Stimulated activated CD4-positive, alpha-beta T cell treated with anti-CD3 and anti-CD28 coated beads, Interleukin-4, amount 100 ng/mL, for 48 hours (primary cell): Measurements from ENCODE around the gene STK4.

Experiments used
- DNase-seq, 2 donors: peaks; one replicate each; pipeline ENCODE4 v3.0.0-alpha.2; 2020; ENCODE audit warnings: low read depth in 2 of 2

STK4 gene

GRCh38 chr20:45111799-45112471, 145.6 kb downstream of the STK4 start:
- DNase-seq: no peak

GRCh38 chr20:45112754-45113153, 146.4 kb downstream of the STK4 start:
- no peak for DNase-seq

GRCh38 chr20:45113865-45114264, 147.6 kb downstream of the STK4 start:
- no peak for DNase-seq

- DNase-seq: no peak
Observed at GRCh38 chr20:45114465-45115385, 148.4 kb downstream of the STK4 start, which contains the start of gene WFDC5. Gene WFDC5, minus strand, starts transcription at chr20:45115174. Its CDS starts 91 bp downstream, at chr20:45115083.

- DNase-seq: no peak
Observed at GRCh38 chr20:45115386-45115774, 149.1 kb downstream of the STK4 start.

GRCh38 chr20:45115829-45116228, 149.5 kb downstream of the STK4 start:
- no peak for DNase-seq

GRCh38 chr20:45117581-45117980, 151.3 kb downstream of the STK4 start:
- DNase-seq: no peak

- no peak for DNase-seq
Observed at GRCh38 chr20:45118028-45118427, 151.7 kb downstream of the STK4 start.

GRCh38 chr20:45119556-45120266, 153.4 kb downstream of the STK4 start:
- DNase-seq: no peak

GRCh38 chr20:45121388-45121787, 155.1 kb downstream of the STK4 start:
- DNase-seq: no peak

GRCh38 chr20:45124365-45124764, 158.1 kb downstream of the STK4 start, which contains the start of gene WFDC12:
Gene WFDC12, minus strand, starts transcription at chr20:45124465. Its CDS starts 18 bp downstream, at chr20:45124447.
- DNase-seq: no peak

- DNase-seq: no peak
Observed at GRCh38 chr20:45128099-45128498, 161.8 kb downstream of the STK4 start.
